A549 treated with GW870086 at 1 μM for 4 hours (cell line): ENCODE data around the gene TGM6. TPM values are rescaled to one million over a fixed set of nuclear protein-coding genes. Genes with fewer than 3 reads are reported as not detected.

Experiments used
- total RNA-seq: library from RNA; stranded (reverse); fragments of 200-300 nt; extraction: Qiagen RNA extraction; gene quantifications from 5 replicates; pipeline ENCODE4 v1.2.3, GENCODE V29; 2022; ENCODE audit warnings: low read depth

Gene TGM6
- not detected in 5 replicates for total RNA-seq

DNA sequence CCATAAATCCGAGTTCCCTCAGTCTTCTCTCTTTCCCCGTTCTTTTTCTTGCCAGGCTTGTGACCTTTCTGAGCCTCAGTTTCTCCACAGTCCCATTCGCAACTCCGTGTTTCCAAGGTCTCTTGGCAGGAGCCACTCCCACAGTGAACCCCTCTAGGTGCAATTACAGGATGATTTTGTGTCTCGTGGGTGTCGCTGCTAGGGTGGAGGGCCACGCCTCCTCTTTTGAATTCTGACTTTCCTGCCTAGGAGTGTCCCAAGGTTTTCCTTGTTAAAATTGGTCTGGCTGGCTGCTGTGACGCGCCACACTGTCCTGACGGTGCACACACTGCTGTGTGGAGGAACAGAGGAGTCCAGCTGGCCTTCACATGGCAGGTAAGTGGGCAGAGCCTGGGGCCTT lies at the start of gene TGM6:
TGM6 (plus strand) TSS at position 301 of the 400 bp plus-strand sequence; CDS start at position 369, 68 bp downstream.

DNA sequence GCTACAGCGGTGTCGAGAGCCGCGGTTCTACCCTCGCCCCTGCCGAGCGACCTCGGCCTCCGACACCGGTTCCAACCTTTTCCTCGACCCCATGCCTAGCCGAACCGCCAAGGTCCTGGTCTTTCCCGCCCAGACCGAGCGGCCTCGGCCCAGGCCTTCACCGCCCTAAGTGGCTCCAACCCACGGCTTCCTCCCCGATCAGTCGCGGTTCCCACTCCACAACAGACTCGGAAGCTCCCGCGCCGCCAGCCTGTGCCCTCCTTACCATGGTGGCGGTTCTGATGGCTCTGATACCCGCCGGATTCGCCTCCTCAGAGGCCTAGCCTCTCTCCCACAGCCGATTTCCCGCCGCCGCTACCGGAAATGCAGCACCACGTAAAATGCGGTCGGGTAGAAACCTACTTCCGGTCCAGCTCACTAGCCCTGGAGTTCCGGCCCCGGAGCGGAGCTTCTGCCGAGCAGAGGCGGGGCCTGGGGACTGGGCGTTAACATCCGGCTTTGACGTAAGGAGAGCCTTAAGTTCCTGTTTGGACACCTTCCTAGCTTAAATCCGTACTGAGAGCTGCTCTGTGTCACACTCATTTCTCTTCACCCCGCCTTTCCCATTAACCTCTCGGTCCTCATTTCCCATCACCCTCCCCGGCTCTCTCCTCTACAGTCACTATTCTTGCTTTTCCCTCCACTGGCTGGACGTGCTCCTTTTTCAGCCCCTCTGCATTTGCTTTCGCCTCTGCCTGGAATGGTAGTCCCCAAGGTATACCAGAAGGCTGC lies 89.9 kb downstream of the TGM6 start, which contains the start of gene SNRPB:
SNRPB (minus strand) TSS at position 367 of the 771 bp plus-strand sequence; CDS start at position 268, 99 bp downstream.

Other genes with a start within 250 kb of the TGM6 start
- gene TGM3, start 84.9 kb upstream of the TGM6 start, total RNA-seq, result 0.05 TPM in 1 of 5 replicates, not detected in the others
- 850 to 1,095 TPM (median 1,020 TPM) in 5 replicates for gene SNRPB, start 89.9 kb downstream of the TGM6 start, total RNA-seq
- 12.9 to 14.7 TPM (median 14.5 TPM) in 5 replicates for gene ZNF343, start 128.0 kb downstream of the TGM6 start, total RNA-seq
- gene TMC2, start 155.7 kb downstream of the TGM6 start, total RNA-seq, result not detected in 5 replicates